ENCODE results near the gene CLDN34. TPM values are rescaled to one million over a fixed set of nuclear protein-coding genes. Genes with fewer than 3 reads are reported as not detected.

The CLDN34 gene
- polyA plus RNA-seq, 1 donor (not counting 4 experiments of a cell fraction or from before 2014, with no cell fraction given) = 0.10 TPM

DNA sequence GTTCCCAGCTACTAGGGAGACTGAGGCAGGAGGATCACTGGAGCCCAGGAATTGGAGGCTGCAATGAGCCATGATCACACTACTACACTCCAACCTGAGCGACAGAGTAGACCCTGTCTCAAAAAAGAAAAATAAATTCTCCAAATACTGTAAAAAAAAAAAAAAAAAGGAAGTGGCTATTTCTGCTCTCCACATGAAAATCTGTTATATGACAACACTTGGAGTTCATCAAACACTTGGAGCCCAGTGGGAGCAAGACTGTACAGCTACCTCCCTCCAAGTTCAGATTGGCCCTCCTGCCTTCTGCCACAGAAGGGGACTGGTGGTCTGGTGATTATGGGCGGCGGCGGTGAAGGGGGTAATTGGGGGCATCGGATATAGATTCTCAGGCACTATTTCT is 9.0 kb upstream of the CLDN34 start:
- Histone ChIP-seq H3K9me1 (ENCODE audit: control insufficient read depth, extremely low read depth, insufficient read depth, low read length) (no peaks in the 10 kb centered on the region), H3K9me3 (ENCODE audit: control insufficient read depth, low read depth, low read length) (no peaks in the 10 kb centered on the region), H3K36me3 (ENCODE audit: control insufficient read depth in 2 of 2, extremely low read depth in 1 of 2, insufficient read depth in 2 of 2, low read length in 2 of 2) (no peaks in the 10 kb centered on the region), H3K27ac (ENCODE audit: control insufficient read depth, insufficient read depth, low read length) (no peak overlapping the region), H3K9ac (ENCODE audit: control insufficient read depth, extremely low read depth, insufficient read depth, low read length) (no peak overlapping the region), H3K27me3 (ENCODE audit: control insufficient read depth, extremely low read depth, insufficient read depth, low read length) (no peaks in the 10 kb centered on the region), H4K20me1 (ENCODE audit: control insufficient read depth, extremely low read depth, insufficient read depth, low read length) (no peaks in the 10 kb centered on the region), H3K79me2 (ENCODE audit: control insufficient read depth, insufficient read depth, low read length) (no peaks in the 10 kb centered on the region), H3K4me1 (ENCODE audit: control insufficient read depth, extremely low read depth, insufficient read depth, low read length) (no peaks in the 10 kb centered on the region), H3K4me3 (ENCODE audit: control insufficient read depth in 2 of 3, extremely low read depth in 1 of 3, insufficient read depth in 2 of 3, low read depth in 1 of 3, low read length in 3 of 3) (no peak overlapping the region), H2AFZ (ENCODE audit: control insufficient read depth, low read length) (no peak overlapping the region), H3K4me2 (ENCODE audit: control insufficient read depth, extremely low read depth, insufficient read depth, low read depth, low read length) (no peak overlapping the region)
- TF ChIP-seq EZH2 (IDR thresholded peaks at IDR 0.05; ENCODE audit: low read length) = no peak
- TF ChIP-seq, protein P1, sequence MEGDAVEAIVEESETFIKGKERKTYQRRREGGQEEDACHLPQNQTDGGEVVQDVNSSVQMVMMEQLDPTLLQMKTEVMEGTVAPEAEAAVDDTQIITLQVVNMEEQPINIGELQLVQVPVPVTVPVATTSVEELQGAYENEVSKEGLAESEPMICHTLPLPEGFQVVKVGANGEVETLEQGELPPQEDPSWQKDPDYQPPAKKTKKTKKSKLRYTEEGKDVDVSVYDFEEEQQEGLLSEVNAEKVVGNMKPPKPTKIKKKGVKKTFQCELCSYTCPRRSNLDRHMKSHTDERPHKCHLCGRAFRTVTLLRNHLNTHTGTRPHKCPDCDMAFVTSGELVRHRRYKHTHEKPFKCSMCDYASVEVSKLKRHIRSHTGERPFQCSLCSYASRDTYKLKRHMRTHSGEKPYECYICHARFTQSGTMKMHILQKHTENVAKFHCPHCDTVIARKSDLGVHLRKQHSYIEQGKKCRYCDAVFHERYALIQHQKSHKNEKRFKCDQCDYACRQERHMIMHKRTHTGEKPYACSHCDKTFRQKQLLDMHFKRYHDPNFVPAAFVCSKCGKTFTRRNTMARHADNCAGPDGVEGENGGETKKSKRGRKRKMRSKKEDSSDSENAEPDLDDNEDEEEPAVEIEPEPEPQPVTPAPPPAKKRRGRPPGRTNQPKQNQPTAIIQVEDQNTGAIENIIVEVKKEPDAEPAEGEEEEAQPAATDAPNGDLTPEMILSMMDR (optimal IDR thresholded peaks at IDR 0.05 in 1 of 3, IDR thresholded peaks at IDR 0.05 in 1 of 3, conservative IDR thresholded peaks at IDR 0.05 in 1 of 3; ENCODE audit: extremely low read depth in 1 of 3, insufficient read depth in 2 of 3, low read length in 3 of 3) = no peak
- DNase-seq (ENCODE audit: low read depth, low spot score) = no peak
- dilution Hi-C loops (cut with MboI; ENCODE audit: extremely low pct_ligation_motif_present, low sequenced_read_pairs) = no loop called here
- FAIRE-seq = no peak

DNA sequence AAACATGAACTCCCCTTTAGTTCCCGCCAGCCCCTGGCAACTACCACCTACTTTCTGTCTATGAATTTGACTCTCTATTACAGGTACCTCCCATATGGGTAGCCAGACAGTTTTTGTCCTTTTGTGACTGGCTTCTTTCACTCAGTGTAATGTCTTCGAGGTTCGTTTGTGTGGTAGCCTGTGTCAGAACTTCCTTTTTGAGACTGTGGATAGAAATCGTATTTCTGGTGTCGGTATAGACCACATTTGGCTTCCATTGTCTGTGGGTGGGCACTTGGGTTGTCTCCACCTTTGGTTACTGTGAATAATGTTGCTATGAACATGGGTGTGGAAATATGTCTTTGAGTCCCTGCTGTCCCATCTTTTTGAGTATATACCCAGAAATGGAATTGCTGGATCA is 5.4 kb upstream of the CLDN34 start:
- no peak overlapping the region for H3K9ac ChIP-seq (ENCODE audit: control insufficient read depth, extremely low read depth, insufficient read depth, low read length)
- no peak for DNase-seq (ENCODE audit: low read depth, low spot score)
- H3K79me2 ChIP-seq (ENCODE audit: control insufficient read depth, insufficient read depth, low read length) = no peaks in the 10 kb centered on the region
- no peak overlapping the region for H2AFZ ChIP-seq (ENCODE audit: control insufficient read depth, low read length)
- no peak overlapping the region for H3K27ac ChIP-seq (ENCODE audit: control insufficient read depth, insufficient read depth, low read length)
- TF ChIP-seq, protein P1 (optimal IDR thresholded peaks at IDR 0.05 in 1 of 3, IDR thresholded peaks at IDR 0.05 in 1 of 3, conservative IDR thresholded peaks at IDR 0.05 in 1 of 3; ENCODE audit: extremely low read depth in 1 of 3, insufficient read depth in 2 of 3, low read length in 3 of 3) = no peak
- no peak for TF ChIP-seq EZH2 (IDR thresholded peaks at IDR 0.05; ENCODE audit: low read length)
- no peaks in the 10 kb centered on the region for H3K27me3 ChIP-seq (ENCODE audit: control insufficient read depth, extremely low read depth, insufficient read depth, low read length)
- no peaks in the 10 kb centered on the region for H3K4me1 ChIP-seq (ENCODE audit: control insufficient read depth, extremely low read depth, insufficient read depth, low read length)
- no peaks in the 10 kb centered on the region for H3K9me1 ChIP-seq (ENCODE audit: control insufficient read depth, extremely low read depth, insufficient read depth, low read length)
- H3K4me2 ChIP-seq (ENCODE audit: control insufficient read depth, extremely low read depth, insufficient read depth, low read depth, low read length) = no peak overlapping the region
- dilution Hi-C loops (cut with MboI; ENCODE audit: extremely low pct_ligation_motif_present, low sequenced_read_pairs) = no loop called here
- no peak overlapping the region for H3K4me3 ChIP-seq (ENCODE audit: control insufficient read depth in 2 of 3, extremely low read depth in 1 of 3, insufficient read depth in 2 of 3, low read depth in 1 of 3, low read length in 3 of 3)
- no peak for FAIRE-seq
- no peaks in the 10 kb centered on the region for H3K36me3 ChIP-seq (ENCODE audit: control insufficient read depth in 2 of 2, extremely low read depth in 1 of 2, insufficient read depth in 2 of 2, low read length in 2 of 2)
- H4K20me1 ChIP-seq (ENCODE audit: control insufficient read depth, extremely low read depth, insufficient read depth, low read length) = no peaks in the 10 kb centered on the region
- no peaks in the 10 kb centered on the region for H3K9me3 ChIP-seq (ENCODE audit: control insufficient read depth, low read depth, low read length)

All from keratinocyte (primary cell).